HAP-1 (cell line): Measurements from ENCODE around the gene SYCP2.
"Not testable (repeated sequence)": the region's sequence is repeated elsewhere in the genome, so short reads cannot be mapped to it uniquely, and the experiment has no call there.

Experiments
- DNase-seq, 2 experiments: peaks; one replicate each; pipeline ENCODE4 v3.0.0-alpha.2; 2016 to 2020; ENCODE audit warnings: low spot score in 2 of 2
- H3K27me3 ChIP-seq: fragments of 250-450 bp; sonication (Bioruptor Pico); 2 replicates; pipeline ENCODE4 v1.5.1; 2020; ENCODE audit warnings: low read depth, mild to moderate bottlenecking, moderate library complexity
- H3K36me3 ChIP-seq: fragments of 250-450 bp; sonication (Bioruptor Pico); replicated peaks from 2 replicates; pipeline ENCODE4 v1.5.1; 2020; ENCODE audit warnings: mild to moderate bottlenecking
- H3K4me1 ChIP-seq: fragments of 250-450 bp; sonication (Bioruptor Pico); 2 replicates; pipeline ENCODE4 v1.5.1; 2020; ENCODE audit warnings: mild to moderate bottlenecking
- H3K4me3 ChIP-seq: fragments of 250-450 bp; sonication (Bioruptor Pico); 2 replicates; pipeline ENCODE4 v1.5.1; 2020; ENCODE audit warnings: mild to moderate bottlenecking, moderate library complexity
- H3K9me3 ChIP-seq: fragments of 250-450 bp; sonication (Bioruptor Pico); 2 replicates; pipeline ENCODE4 v1.5.1; 2020; ENCODE audit warnings: mild to moderate bottlenecking, moderate library complexity
- in situ Hi-C: fragments of 300-500 bp; cut with MboI; formaldehyde crosslinking; loops from 3 replicates; pipeline ENCODE4 v1.14.3; 2020; ENCODE audit warnings: low sequenced_read_pairs, inconsistent platforms, mixed read lengths

The SYCP2 gene

DNA sequence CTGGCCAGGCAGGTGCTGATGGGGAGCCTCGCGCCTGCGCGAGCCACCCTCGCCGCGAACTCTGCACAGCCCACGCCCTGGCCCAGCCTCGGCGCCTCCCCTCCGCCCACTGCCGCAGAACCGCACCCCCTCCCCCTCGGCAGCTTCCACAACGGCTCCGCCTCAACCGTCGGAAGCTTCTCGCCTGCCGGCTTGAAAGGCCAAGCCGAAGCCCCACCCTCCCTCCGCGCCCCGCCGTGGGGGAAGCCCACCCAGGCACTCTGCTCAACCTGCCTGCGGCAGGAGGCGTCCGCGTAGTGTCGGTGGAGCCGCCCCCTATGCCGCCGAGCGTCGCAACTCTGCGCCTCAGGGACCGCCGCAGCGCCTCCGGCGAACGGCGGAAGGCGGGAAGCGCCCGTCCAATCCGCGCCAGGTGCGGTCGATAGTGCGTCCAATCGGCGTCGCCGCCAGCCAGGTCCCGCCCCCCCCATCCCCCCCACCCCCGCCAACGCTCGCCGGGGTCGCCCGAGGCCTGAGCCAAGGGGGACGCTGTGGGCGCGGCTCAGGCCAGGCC lies at the start of gene SYCP2:
Gene SYCP2 (minus strand): TSS at position 342 of the 553 bp plus-strand sequence. CDS start 11,224 bp downstream, outside the sequence.
- Histone ChIP-seq H3K9me3 (no peaks in the 10 kb centered on the region), H3K4me1 (peaks cover 33% of the 10 kb centered on the region), H3K27me3 (no peaks in the 10 kb centered on the region), H3K36me3 (no peaks in the 10 kb centered on the region; the same call in 1 of the 2 replicates), H3K4me3 (peak within 1 kb of the TSS; percentile 42)
- in situ Hi-C loops: loop anchor here (25.0 kb wide), 1 partner anchor 896 kb away; the partner anchor contains the start of genes ATP5F1E and PRELID3B
- DNase-seq: no peak

- Histone ChIP-seq H3K27me3 (no peaks in the 10 kb centered on the region), H3K36me3 (no peaks in the 10 kb centered on the region), H3K4me3 (no peak overlapping the region), H3K9me3 (no peaks in the 10 kb centered on the region), H3K4me1 (no peaks in the 10 kb centered on the region)
- no peak for DNase-seq
- in situ Hi-C loops: no loop called here
These were observed 49.6 kb upstream of the SYCP2 start for GRCh38 chr20:59983076-59983475.

- H3K4me3 ChIP-seq: no peak overlapping the region
- in situ Hi-C loops: no loop called here
- H3K27me3 ChIP-seq: no peaks in the 10 kb centered on the region
- no peak for DNase-seq
- no peaks in the 10 kb centered on the region for H3K36me3 ChIP-seq
- no peaks in the 10 kb centered on the region for H3K4me1 ChIP-seq
- H3K9me3 ChIP-seq: no peaks in the 10 kb centered on the region
These were observed 43.6 kb upstream of the SYCP2 start for GRCh38 chr20:59977086-59977485.

DNA sequence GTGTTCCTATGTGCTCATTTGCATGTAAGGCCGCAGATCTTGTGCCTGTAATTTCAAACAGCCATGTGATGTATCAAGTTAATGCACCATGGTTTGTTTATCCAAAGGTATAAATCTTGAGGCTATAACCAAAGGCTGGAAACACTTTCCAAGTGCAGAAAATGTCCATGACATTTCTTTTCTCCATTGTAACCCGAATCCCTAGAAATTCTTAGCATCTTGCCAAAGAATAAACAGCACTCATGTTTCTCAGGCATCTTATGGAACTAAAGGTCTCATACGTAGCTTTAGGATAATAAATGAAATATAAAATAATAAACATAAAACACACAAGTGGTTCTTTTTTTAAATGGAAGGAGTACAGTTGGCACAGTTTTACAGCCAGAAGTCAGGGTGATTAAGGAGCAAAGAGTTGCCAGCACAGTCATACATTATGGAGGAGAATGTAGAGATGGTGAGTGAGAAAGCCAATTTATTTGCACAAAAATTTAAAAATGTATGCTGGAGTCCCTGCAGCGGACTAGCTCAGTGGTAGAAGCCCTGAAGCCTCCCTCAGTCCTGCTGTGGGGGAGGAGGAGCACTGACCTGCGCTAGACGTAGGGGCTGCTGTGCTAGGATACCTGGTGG lies 42.8 kb upstream of the SYCP2 start:
- Histone ChIP-seq H3K4me3 (no peak overlapping the region), H3K36me3 (no peaks in the 10 kb centered on the region), H3K27me3 (no peaks in the 10 kb centered on the region), H3K4me1 (no peaks in the 10 kb centered on the region), H3K9me3 (no peaks in the 10 kb centered on the region)
- in situ Hi-C loops: no loop called here
- no peak for DNase-seq

DNA sequence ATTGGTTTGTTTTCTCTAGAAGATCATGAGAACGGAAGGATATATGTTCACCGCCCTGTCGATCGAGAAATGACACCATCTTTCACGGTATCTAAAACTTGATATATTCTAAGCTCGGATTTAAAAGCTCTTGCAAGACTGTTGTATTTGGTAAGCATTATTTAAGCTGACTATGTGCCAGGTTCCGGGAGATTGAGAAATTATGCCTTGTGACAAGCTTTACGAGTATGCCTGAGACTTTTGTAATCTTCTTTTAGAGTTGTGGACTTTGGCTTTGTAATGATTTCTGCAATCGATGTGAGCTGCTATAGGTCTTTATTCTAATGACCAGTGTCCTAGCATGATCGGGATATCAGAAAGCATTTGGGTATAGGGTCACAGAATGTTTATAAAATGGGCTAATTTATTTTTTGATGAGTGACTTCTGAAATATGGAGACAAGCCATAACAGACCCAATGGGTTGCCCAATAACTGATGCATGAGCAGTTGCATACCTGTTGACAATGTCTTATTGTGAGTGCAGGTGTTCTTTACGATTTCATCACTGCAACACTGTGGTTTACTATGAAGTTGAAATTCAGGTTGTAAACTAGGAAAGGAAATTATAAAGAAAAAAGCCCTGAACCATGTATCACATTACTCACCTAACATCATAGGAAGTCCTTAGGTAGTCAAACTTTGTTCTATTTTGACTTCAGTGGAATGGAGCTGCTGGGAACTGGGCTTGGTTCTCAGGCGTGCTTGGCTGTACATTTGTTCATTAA lies 38.8 kb upstream of the SYCP2 start:
- no peaks in the 10 kb centered on the region for H3K36me3 ChIP-seq
- no peak for DNase-seq
- H3K9me3 ChIP-seq: no peaks in the 10 kb centered on the region
- no peaks in the 10 kb centered on the region for H3K4me1 ChIP-seq
- in situ Hi-C loops: loop anchor here (25.0 kb wide), 1 partner anchor 1915 kb away; no protein-coding TSS in a partner anchor
- H3K27me3 ChIP-seq: no peaks in the 10 kb centered on the region
- H3K4me3 ChIP-seq: no peak overlapping the region

DNA sequence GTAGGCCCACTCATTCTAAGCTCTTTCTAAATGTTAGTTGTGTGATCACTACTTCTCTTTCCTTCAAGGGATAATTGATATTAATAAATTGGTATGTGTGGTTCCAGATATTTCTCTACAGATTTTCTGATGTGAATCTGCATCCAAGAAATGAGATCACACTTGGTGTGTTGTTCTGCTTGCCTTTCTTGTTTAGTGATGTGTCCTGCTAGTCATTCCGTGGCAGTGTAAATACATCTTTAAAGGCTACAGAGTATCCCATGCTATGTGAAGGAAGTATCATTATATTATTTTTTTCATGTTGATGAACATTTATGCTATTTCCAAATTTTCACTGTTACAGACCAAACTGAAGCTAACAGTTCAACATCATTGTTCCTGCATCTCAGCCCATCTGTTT lies 38.0 kb upstream of the SYCP2 start:
- H3K36me3 ChIP-seq: no peaks in the 10 kb centered on the region
- in situ Hi-C loops: loop anchor here (25.0 kb wide), 1 partner anchor 1916 kb away; no protein-coding TSS in a partner anchor
- no peak for DNase-seq
- H3K9me3 ChIP-seq: no peaks in the 10 kb centered on the region
- no peaks in the 10 kb centered on the region for H3K4me1 ChIP-seq
- H3K27me3 ChIP-seq: no peaks in the 10 kb centered on the region
- no peak overlapping the region for H3K4me3 ChIP-seq

DNA sequence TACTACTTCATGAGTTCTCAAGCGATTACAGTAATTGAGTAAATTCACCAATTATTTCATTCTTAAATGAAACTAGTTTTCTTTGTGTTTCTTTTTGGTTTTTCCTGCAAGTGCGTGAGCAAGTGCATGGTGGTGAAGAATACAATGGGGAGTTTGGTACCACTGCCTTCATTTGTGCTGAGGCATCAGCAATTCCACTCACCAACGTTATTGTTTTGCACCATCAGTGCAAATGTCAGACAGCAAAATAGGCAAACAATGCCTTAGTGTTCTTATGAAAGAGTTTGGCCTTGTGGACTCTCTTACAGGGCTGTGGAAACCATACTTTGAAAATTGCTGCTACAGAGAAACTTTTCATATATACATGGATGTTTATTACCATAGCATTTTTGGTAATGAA lies 33.0 kb upstream of the SYCP2 start:
- H3K27me3 ChIP-seq: no peaks in the 10 kb centered on the region
- in situ Hi-C loops: loop anchor here (25.0 kb wide), 1 partner anchor 1921 kb away; no protein-coding TSS in a partner anchor
- no peaks in the 10 kb centered on the region for H3K9me3 ChIP-seq

DNA sequence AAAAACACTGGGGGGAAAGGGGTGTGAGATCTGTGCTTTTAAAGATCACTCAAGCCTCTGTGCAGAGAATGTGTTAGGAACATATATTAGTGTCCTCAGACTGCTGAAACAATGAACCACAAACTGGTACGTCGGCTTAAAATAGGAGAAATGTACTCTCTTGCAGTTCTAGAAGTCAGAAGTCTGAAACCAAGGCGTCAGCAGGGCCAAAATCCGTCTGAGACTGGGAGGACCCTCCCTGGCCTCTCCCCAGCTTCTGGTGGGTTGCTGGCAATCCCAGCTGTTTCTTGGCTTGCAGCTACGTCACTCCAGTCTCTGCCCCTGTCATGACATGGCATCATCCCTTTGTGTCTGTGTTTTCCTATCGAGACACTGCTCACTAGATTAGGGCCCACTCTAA lies 28.7 kb upstream of the SYCP2 start:
- H3K4me1 ChIP-seq: no peaks in the 10 kb centered on the region
- no peak for DNase-seq
- no peaks in the 10 kb centered on the region for H3K27me3 ChIP-seq
- no peaks in the 10 kb centered on the region for H3K9me3 ChIP-seq
- in situ Hi-C loops: loop anchor here (25.0 kb wide), 1 partner anchor 1925 kb away; no protein-coding TSS in a partner anchor
- H3K36me3 ChIP-seq: no peaks in the 10 kb centered on the region
- no peak overlapping the region for H3K4me3 ChIP-seq

More for the DNA sequence above, 33.0 kb upstream of the SYCP2 start:
- H3K36me3 ChIP-seq: no peaks in the 10 kb centered on the region
- H3K4me1 ChIP-seq: no peaks in the 10 kb centered on the region
- H3K4me3 ChIP-seq: no peak overlapping the region
- DNase-seq: no peak

DNA sequence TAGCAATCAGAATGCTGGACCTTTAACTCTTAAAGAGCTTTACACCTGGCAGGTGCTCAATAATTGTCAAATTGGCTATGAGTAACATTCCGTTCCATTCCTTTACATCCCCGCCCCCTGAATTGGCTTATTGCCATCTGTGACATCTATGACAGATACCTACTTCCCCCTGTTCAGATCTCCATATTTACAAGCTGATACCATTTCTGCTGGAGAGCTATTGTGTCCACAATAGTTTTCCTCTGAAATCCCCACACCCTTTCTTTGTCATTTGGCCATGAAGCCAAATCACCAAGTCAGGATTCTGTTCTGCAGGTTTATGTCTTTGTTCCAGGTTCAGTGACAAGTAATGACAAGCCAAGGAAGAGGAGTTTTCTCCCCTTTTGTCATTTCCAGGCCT lies 28.0 kb upstream of the SYCP2 start:
- Histone ChIP-seq H3K27me3 (no peaks in the 10 kb centered on the region), H3K9me3 (no peaks in the 10 kb centered on the region), H3K4me3 (no peak overlapping the region), H3K36me3 (no peaks in the 10 kb centered on the region), H3K4me1 (no peaks in the 10 kb centered on the region)
- in situ Hi-C loops: loop anchor here (25.0 kb wide), 1 partner anchor 1926 kb away; no protein-coding TSS in a partner anchor
- no peak for DNase-seq

DNA sequence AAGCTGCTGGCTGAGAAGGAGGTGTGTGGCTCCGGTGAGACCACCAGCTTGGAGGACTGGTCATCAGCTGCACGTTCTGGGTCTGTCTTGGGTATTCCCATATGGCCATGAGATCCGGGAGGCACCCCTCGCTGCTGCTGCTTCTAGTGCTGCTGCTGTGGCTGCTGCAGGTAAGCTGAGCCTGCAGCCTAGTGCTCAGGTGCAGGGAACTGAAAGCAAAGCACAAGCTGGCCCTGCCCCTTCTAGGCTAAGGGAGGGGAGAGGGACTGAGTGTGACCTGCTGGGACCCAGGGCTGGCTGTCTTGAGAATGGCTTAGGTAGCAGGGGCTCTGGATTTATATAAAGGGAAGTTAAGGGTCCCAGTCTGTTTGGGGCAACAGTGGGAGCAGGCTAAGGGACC lies 25.2 kb upstream of the SYCP2 start:
- no peak for DNase-seq
- Histone ChIP-seq H3K9me3 (no peaks in the 10 kb centered on the region), H3K27me3 (no peaks in the 10 kb centered on the region), H3K4me3 (no peak overlapping the region), H3K4me1 (no peaks in the 10 kb centered on the region), H3K36me3 (no peaks in the 10 kb centered on the region)
- in situ Hi-C loops: loop anchor here (25.0 kb wide), 1 partner anchor 1929 kb away; no protein-coding TSS in a partner anchor

DNA sequence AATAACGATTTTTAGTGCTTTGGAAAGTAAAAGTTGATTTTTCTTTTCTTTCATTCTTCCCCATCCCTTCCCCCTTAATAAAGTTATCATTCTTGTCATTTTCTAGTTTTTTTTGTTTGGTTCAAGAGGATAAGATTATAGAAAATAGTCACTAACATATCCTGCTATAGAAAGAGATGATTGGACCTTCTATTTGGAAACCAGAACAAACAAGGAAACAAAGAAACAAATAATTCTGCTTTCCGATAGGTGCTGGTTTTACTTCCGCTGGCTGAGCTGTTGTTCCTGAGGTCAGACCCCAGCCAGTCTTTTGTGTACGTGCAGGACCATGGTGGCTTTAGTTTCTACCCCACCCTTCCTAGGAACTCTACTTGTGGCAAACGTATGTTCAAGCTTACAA lies 24.7 kb upstream of the SYCP2 start, which contains the start of gene CDH26:
Gene CDH26 (plus strand): TSS at position 301 of the 400 bp plus-strand sequence. CDS start 304 bp downstream, outside the sequence.
- no peak within 1 kb of the TSS for H3K4me3 ChIP-seq
- H3K9me3 ChIP-seq: no peaks in the 10 kb centered on the region
- no peaks in the 10 kb centered on the region for H3K27me3 ChIP-seq
- in situ Hi-C loops: loop anchor here (25.0 kb wide), 1 partner anchor 1929 kb away; no protein-coding TSS in a partner anchor
- no peaks in the 10 kb centered on the region for H3K36me3 ChIP-seq
- no peak for DNase-seq
- no peaks in the 10 kb centered on the region for H3K4me1 ChIP-seq

- H3K27me3 ChIP-seq, H3K4me1 ChIP-seq, H3K9me3 ChIP-seq, H3K4me3 ChIP-seq, H3K36me3 ChIP-seq, DNase-seq: not testable (repeated sequence)
- in situ Hi-C loops: loop anchor here (25.0 kb wide), 1 partner anchor 1930 kb away; no protein-coding TSS in a partner anchor
These were observed 24.1 kb upstream of the SYCP2 start for GRCh38 chr20:59957568-59957967.

GRCh38 chr20:59955131-59955796 lies 21.8 kb upstream of the SYCP2 start:
- Histone ChIP-seq H3K9me3 (no peaks in the 10 kb centered on the region), H3K4me3 (no peak overlapping the region), H3K27me3 (no peaks in the 10 kb centered on the region), H3K4me1 (no peaks in the 10 kb centered on the region), H3K36me3 (no peaks in the 10 kb centered on the region)
- in situ Hi-C loops: loop anchor here (25.0 kb wide), 1 partner anchor 1932 kb away; no protein-coding TSS in a partner anchor
- DNase-seq: peak; percentile 38 to 62
